Activated T-cell treated with anti-CD3 and anti-CD28 coated beads for 24 hours (primary cell): ENCODE measurements around the gene NKD1.
A peak's percentile ranks its signal among the peaks of the same experiment; 100 is the strongest.

Experiments
- DNase-seq: peaks from one replicate; pipeline ENCODE4 v3.0.0-alpha.2; 2020; ENCODE audit warnings: low read depth

The NKD1 gene

DNA sequence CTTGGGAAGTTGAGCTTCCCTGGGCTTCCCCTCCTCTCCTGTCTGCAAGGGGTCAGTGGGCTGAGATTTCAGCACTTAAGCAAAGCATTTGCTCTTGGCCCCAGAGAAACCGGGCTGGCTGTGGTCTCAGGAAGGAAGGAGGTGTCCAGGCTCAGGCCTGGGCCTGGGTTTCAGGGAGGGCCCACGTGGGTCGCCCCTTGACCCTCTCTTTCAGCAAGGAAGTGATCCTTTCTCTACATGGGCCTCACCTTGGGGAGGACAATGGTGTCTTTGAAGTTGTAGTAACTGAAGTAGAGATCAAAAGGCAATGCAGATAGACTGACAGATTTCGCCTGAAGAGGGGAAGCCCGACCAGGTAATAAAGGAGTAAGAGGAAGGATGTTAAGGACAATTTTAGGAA is 147.9 kb downstream of the NKD1 start:
- DNase-seq: no peak

- no peak for DNase-seq
Measured at GRCh38 chr16:50696575-50697420, 148.6 kb downstream of the NKD1 start.

- DNase-seq: no peak
Measured at GRCh38 chr16:50697421-50697715, 149.2 kb downstream of the NKD1 start.

DNA sequence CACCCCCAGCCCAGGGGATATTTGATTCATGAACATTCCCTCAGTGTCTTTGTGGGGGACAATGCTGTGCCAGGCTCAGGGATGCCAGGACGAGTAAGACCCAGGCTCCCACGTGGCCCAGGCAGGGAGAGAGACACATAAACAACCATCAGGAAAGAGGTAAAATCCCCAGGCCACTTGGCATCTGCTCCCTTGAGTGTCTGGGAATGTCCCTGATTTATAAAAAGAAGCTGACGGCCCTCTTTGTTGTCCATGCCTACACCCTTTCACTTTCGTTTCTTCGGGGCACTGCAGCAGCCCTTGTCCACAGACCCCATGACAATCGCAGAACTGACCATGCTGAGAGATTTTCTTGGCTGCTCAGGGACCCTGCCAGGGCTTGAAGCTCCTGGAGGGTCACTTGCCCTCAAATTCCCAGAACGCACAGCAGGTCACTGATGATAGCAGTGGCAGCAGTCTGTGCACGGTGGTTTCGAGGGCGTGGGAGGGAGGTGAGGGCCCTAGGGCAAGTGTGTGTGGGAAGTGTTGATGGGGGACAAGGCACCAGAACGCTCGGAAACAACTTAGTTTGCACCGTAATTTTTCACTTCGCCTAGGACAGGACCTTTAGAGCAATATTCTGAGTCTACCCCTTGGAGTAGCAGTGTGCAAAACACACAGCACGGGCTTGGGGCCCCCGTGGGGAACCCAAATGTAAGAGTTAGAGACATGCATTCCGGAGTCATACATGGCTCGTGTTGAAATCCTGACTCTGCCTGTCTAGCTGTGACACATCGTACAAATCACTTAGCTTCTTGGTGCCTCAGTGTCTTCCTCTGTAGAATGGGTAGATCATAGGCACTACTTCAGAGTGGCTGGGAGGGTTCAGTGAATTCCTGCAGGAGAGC is 149.9 kb downstream of the NKD1 start:
- peak; percentile 35 for DNase-seq
